ENCODE measurements around the gene TINAG.

- TF ChIP-seq CTCF (IDR thresholded peaks at IDR 0.05) (no peak), POLR2A (IDR thresholded peaks at IDR 0.05) (no peak), EP300 (IDR thresholded peaks at IDR 0.05) (no peak), POLR2AphosphoS5 (IDR thresholded peaks at IDR 0.05) (no peak)
Measured at GRCh38 chr6:54308986-54309315, 710 bp downstream of the TINAG start.

Measured in upper lobe of left lung (tissue), 4 donors.